ENCODE measurements around the gene DOK5.

- TF ChIP-seq CTCF (IDR thresholded peaks at IDR 0.05; ENCODE audit: control extremely low read depth in 1 of 3, insufficient read depth in 1 of 3, low read depth in 1 of 3, low read length in 3 of 3) (no peak), GTF2F1 (IDR thresholded peaks at IDR 0.05; ENCODE audit: borderline replicate concordance, low read depth, low read length) (no peak), POLR2AphosphoS5 (IDR thresholded peaks at IDR 0.05; ENCODE audit: low read depth, low read length) (no peak), TAF1 (IDR thresholded peaks at IDR 0.05; ENCODE audit: low read depth, low read length) (no peak), GABPA (IDR thresholded peaks at IDR 0.05; ENCODE audit: borderline replicate concordance, insufficient read depth, low read length) (no peak), CHD2 (IDR thresholded peaks at IDR 0.05; ENCODE audit: low read length) (no peak), POLR2A (IDR thresholded peaks at IDR 0.05; ENCODE audit: control extremely low read depth in 1 of 2, low read depth in 2 of 2, low read length in 2 of 2) (no peak), CREB1 (IDR thresholded peaks at IDR 0.05) (no peak), HDAC2 (IDR thresholded peaks at IDR 0.05; ENCODE audit: borderline replicate concordance in 1 of 2, low read depth in 2 of 2, low read length in 2 of 2) (no peak), SAP30 (IDR thresholded peaks at IDR 0.05; ENCODE audit: insufficient read depth, insufficient replicate concordance, low read length) (no peak)
- TF ChIP-seq, protein P1, sequence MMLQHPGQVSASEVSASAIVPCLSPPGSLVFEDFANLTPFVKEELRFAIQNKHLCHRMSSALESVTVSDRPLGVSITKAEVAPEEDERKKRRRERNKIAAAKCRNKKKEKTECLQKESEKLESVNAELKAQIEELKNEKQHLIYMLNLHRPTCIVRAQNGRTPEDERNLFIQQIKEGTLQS (IDR thresholded peaks at IDR 0.05; ENCODE audit: insufficient read depth, low read depth, low read length): no peak
Observed at GRCh38 chr20:54642864-54643667, 167.7 kb downstream of the DOK5 start.
